Measurements from ENCODE around the gene PTCH1. TPM values are rescaled to one million over a fixed set of nuclear protein-coding genes. Genes with fewer than 3 reads are reported as not detected.

Gene PTCH1
- total and polyA plus RNA-seq, 4 donors = 1.2 to 5.0 (median 2.1) TPM

- no peak for DNase-seq (ENCODE audit: low spot score)
- Histone ChIP-seq H3K4me1 (ENCODE audit: control insufficient read depth in 4 of 4, insufficient read depth in 4 of 4, low read length in 3 of 4) (peaks cover 0 to 2% (median 0%) of the 10 kb centered on the region in 4 donors), H3K36me3 (ENCODE audit: control insufficient read depth in 4 of 4, insufficient read depth in 3 of 4, low read depth in 1 of 4, low read length in 3 of 4) (no peaks in the 10 kb centered on the region), H3K27ac (ENCODE audit: low read depth in 1 of 2, low read length in 2 of 2) (no peak overlapping the region), H3K4me3 (ENCODE audit: low read depth in 1 of 3, low read length in 3 of 3) (no peak overlapping the region), H3K9me3 (ENCODE audit: control insufficient read depth in 4 of 4, low read length in 3 of 4) (no peaks in the 10 kb centered on the region), H3K9ac (ENCODE audit: low read depth in 1 of 2, low read length in 2 of 2) (no peak overlapping the region), H3K27me3 (ENCODE audit: control insufficient read depth in 4 of 4, insufficient read depth in 4 of 4, low read length in 3 of 4) (no peaks in the 10 kb centered on the region)
- TF ChIP-seq SP1 (IDR thresholded peaks at IDR 0.05) (no peak), CTCF (IDR thresholded peaks at IDR 0.05; ENCODE audit: low read depth, low read length, missing input control) (no peak), FOXA2 (IDR thresholded peaks at IDR 0.05) (no peak), FOXA1 (IDR thresholded peaks at IDR 0.05) (no peak), RXRA (IDR thresholded peaks at IDR 0.05) (no peak), ATF3 (IDR thresholded peaks at IDR 0.05) (no peak), MAX (IDR thresholded peaks at IDR 0.05) (no peak), JUND (IDR thresholded peaks at IDR 0.05) (no peak), YY1 (IDR thresholded peaks at IDR 0.05) (no peak), GABPA (IDR thresholded peaks at IDR 0.05 in 1 of 2, conservative IDR thresholded peaks at IDR 0.05 in 1 of 2) (no peak), EGR1 (IDR thresholded peaks at IDR 0.05; ENCODE audit: low read depth in 2 of 2) (no peak)
- WGBS = 90% methylated on average over 6 of the region's 6 CpGs
Measured at GRCh38 chr9:95499046-95499676, 17.6 kb downstream of the PTCH1 start.

- no peak overlapping the region for H3K9ac ChIP-seq (ENCODE audit: low read depth in 1 of 2, low read length in 2 of 2)
- no peak overlapping the region for H3K4me3 ChIP-seq (ENCODE audit: low read depth in 1 of 3, low read length in 3 of 3)
- no peaks in the 10 kb centered on the region for H3K36me3 ChIP-seq (ENCODE audit: control insufficient read depth in 4 of 4, insufficient read depth in 3 of 4, low read depth in 1 of 4, low read length in 3 of 4)
- no peak overlapping the region for H3K27ac ChIP-seq (ENCODE audit: low read depth in 1 of 2, low read length in 2 of 2)
- H3K27me3 ChIP-seq (ENCODE audit: control insufficient read depth in 4 of 4, insufficient read depth in 4 of 4, low read length in 3 of 4) = no peaks in the 10 kb centered on the region
- DNase-seq (ENCODE audit: low spot score) = no peak
- 87% methylated on average over 4 of the region's 4 CpGs for WGBS
- no peaks in the 10 kb centered on the region for H3K9me3 ChIP-seq (ENCODE audit: control insufficient read depth in 4 of 4, low read length in 3 of 4)
- TF ChIP-seq ZBTB33 (IDR thresholded peaks at IDR 0.05) (no peak), RXRA (IDR thresholded peaks at IDR 0.05) (no peak), ATF3 (IDR thresholded peaks at IDR 0.05) (no peak), GABPA (IDR thresholded peaks at IDR 0.05 in 1 of 2, conservative IDR thresholded peaks at IDR 0.05 in 1 of 2) (no peak)
- H3K4me1 ChIP-seq (ENCODE audit: control insufficient read depth in 4 of 4, insufficient read depth in 4 of 4, low read length in 3 of 4) = no peaks in the 10 kb centered on the region
Measured at GRCh38 chr9:95498641-95499040, 18.1 kb downstream of the PTCH1 start.

GRCh38 chr9:95497772-95498171, 19.0 kb downstream of the PTCH1 start:
- Histone ChIP-seq H3K36me3 (ENCODE audit: control insufficient read depth in 4 of 4, insufficient read depth in 3 of 4, low read depth in 1 of 4, low read length in 3 of 4) (no peaks in the 10 kb centered on the region), H3K9ac (ENCODE audit: low read depth in 1 of 2, low read length in 2 of 2) (no peak overlapping the region), H3K9me3 (ENCODE audit: control insufficient read depth in 4 of 4, low read length in 3 of 4) (no peaks in the 10 kb centered on the region), H3K4me3 (ENCODE audit: low read depth in 1 of 3, low read length in 3 of 3) (no peak overlapping the region), H3K27me3 (ENCODE audit: control insufficient read depth in 4 of 4, insufficient read depth in 4 of 4, low read length in 3 of 4) (no peaks in the 10 kb centered on the region), H3K4me1 (ENCODE audit: control insufficient read depth in 4 of 4, insufficient read depth in 4 of 4, low read length in 3 of 4) (no peaks in the 10 kb centered on the region), H3K27ac (ENCODE audit: low read depth in 1 of 2, low read length in 2 of 2) (no peak overlapping the region)
- no peak for DNase-seq (ENCODE audit: low spot score)
- WGBS = 90% methylated on average over 3 of the region's 3 CpGs
- TF ChIP-seq CTCF (IDR thresholded peaks at IDR 0.05; ENCODE audit: low read depth, low read length, missing input control) (no peak), SP1 (IDR thresholded peaks at IDR 0.05) (no peak), RXRA (IDR thresholded peaks at IDR 0.05) (no peak), HNF4A (conservative IDR thresholded peaks at IDR 0.05) (no peak), HNF4G (IDR thresholded peaks at IDR 0.05) (no peak), TAF1 (conservative IDR thresholded peaks at IDR 0.05) (no peak), JUND (IDR thresholded peaks at IDR 0.05) (no peak), YY1 (IDR thresholded peaks at IDR 0.05) (no peak), FOXA1 (IDR thresholded peaks at IDR 0.05) (no peak), GABPA (IDR thresholded peaks at IDR 0.05 in 1 of 2, conservative IDR thresholded peaks at IDR 0.05 in 1 of 2) (no peak), NR2F2 (IDR thresholded peaks at IDR 0.05) (no peak), ATF3 (IDR thresholded peaks at IDR 0.05) (no peak), ZBTB33 (IDR thresholded peaks at IDR 0.05) (no peak), EGR1 (IDR thresholded peaks at IDR 0.05; ENCODE audit: low read depth in 2 of 2) (no peak)
